ENCODE measurements around the gene SLC19A2. TPM values are rescaled to one million over a fixed set of nuclear protein-coding genes. Genes with fewer than 3 reads are reported as not detected.

Gene SLC19A2
- total RNA-seq, 2 experiments from 2014 or later = 5.7 to 6.4 TPM

GRCh38 chr1:169486281-169487051 is 722 bp upstream of the SLC19A2 start:
- Mint-ChIP-seq H3K4me3 (peak overlapping the region; percentile 87), H3K9me3 (no peaks in the 10 kb centered on the region), H3K27ac (peak overlapping the region; percentile 92), H3K4me1 (ENCODE audit: low read depth) (peaks cover 47% of the 10 kb centered on the region), H3K36me3 (ENCODE audit: low read depth) (peaks cover 5% of the 10 kb centered on the region), H3K27me3 (no peaks in the 10 kb centered on the region)
- ATAC-seq = no peak
- ChIA-PET POLR2A (interaction anchor here (0.5 to 1.3 kb wide), 4 partner anchors 10 to 221 kb away, joined by 3 to 4 read pairs (median 3); no protein-coding TSS in a partner anchor), CTCF (interaction anchor here (0.8 to 1.3 kb wide), 2 partner anchors 21 to 59 kb away, joined by 3 to 6 read pairs; no protein-coding TSS in a partner anchor)
- intact Hi-C loops (cut with micrococcal nuclease) = loop anchor here (5.0 to 10.0 kb wide), 4 partner anchors 101 to 226 kb away; partner anchors contain the start of genes BLZF1, F5, NME7 and SELL
- no peak for DNase-seq
- TF ChIP-seq, protein P1, sequence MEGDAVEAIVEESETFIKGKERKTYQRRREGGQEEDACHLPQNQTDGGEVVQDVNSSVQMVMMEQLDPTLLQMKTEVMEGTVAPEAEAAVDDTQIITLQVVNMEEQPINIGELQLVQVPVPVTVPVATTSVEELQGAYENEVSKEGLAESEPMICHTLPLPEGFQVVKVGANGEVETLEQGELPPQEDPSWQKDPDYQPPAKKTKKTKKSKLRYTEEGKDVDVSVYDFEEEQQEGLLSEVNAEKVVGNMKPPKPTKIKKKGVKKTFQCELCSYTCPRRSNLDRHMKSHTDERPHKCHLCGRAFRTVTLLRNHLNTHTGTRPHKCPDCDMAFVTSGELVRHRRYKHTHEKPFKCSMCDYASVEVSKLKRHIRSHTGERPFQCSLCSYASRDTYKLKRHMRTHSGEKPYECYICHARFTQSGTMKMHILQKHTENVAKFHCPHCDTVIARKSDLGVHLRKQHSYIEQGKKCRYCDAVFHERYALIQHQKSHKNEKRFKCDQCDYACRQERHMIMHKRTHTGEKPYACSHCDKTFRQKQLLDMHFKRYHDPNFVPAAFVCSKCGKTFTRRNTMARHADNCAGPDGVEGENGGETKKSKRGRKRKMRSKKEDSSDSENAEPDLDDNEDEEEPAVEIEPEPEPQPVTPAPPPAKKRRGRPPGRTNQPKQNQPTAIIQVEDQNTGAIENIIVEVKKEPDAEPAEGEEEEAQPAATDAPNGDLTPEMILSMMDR (IDR thresholded peaks at IDR 0.05) = no peak

DNA sequence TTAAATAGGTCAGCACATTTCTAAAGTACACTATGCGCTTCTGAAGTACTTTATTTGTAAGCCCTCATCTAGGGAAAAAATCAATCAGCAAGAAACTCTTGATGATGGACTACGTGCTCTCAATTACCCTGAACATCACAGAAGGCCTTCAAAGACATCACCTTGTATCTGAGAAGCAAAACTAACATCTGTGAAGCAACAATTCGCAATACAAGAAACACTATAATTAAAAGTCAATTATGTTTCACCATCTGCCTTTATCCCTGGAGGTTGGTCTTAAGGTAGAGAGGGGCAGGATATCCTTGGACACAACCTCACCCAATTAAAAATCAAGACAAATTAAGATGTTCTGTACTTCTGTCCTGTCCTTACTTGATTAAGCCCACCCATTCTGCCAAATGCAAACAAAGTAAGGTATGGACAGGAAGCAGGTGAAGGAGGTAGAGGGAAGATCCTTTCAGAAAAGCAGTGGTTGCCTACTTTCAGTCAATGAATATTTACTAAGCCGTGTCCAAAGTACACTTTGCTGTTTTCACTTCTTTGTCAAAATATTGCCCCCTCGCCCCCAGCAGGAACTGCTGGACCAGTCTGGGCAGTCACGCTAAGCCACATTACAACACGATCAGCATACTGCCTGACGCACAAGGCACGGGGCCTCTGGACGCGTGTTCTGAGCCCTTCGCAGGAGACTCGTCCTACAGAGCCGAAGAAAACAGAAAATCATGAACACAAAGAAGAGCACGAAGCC is 887 bp downstream of the SLC19A2 start:
- TF ChIP-seq, protein P1 (IDR thresholded peaks at IDR 0.05) = no peak
- Mint-ChIP-seq H3K27me3 (no peaks in the 10 kb centered on the region), H3K36me3 (ENCODE audit: low read depth) (peaks cover 5% of the 10 kb centered on the region), H3K4me3 (peak overlapping the region; percentile 87), H3K27ac (peak overlapping the region; percentile 79), H3K9me3 (no peaks in the 10 kb centered on the region), H3K4me1 (ENCODE audit: low read depth) (peaks cover 56% of the 10 kb centered on the region)
- CTCF ChIA-PET = no interaction called here
- ATAC-seq (no peak), DNase-seq (peak; percentile 60)
- intact Hi-C loops (cut with micrococcal nuclease) = loop anchor here (5.0 to 10.0 kb wide), 4 partner anchors 102 to 227 kb away; partner anchors contain the start of genes BLZF1, F5, NME7 and SELL
- POLR2A ChIA-PET = no interaction called here

GRCh38 chr1:169484101-169484500 is 1.6 kb downstream of the SLC19A2 start:
- no peaks in the 10 kb centered on the region for H3K27me3 Mint-ChIP-seq
- H3K4me3 Mint-ChIP-seq = peak overlapping the region; percentile 87
- TF ChIP-seq, protein P1 (IDR thresholded peaks at IDR 0.05) = no peak
- POLR2A ChIA-PET = interaction anchor here (1.5 kb wide), 1 partner anchor 12 kb away, joined by 3 read pairs; no protein-coding TSS in a partner anchor
- no peaks in the 10 kb centered on the region for H3K9me3 Mint-ChIP-seq
- CTCF ChIA-PET = no interaction called here
- intact Hi-C loops (cut with micrococcal nuclease) = loop anchor here (10.0 kb wide), 1 partner anchor 211 kb away; no protein-coding TSS in a partner anchor
- H3K36me3 Mint-ChIP-seq (ENCODE audit: low read depth) = peaks cover 5% of the 10 kb centered on the region
- H3K4me1 Mint-ChIP-seq (ENCODE audit: low read depth) = peaks cover 51% of the 10 kb centered on the region
- ATAC-seq = no peak
- DNase-seq = no peak
- no peak overlapping the region for H3K27ac Mint-ChIP-seq

GRCh38 chr1:169483500-169483966 is 2.2 kb downstream of the SLC19A2 start:
- no peak overlapping the region for H3K27ac Mint-ChIP-seq
- ChIA-PET CTCF (interaction anchor here (1.4 kb wide), 1 partner anchor 43 kb away, joined by 5 read pairs; no protein-coding TSS in a partner anchor), POLR2A (interaction anchor here (1.5 kb wide), 1 partner anchor 11 kb away, joined by 3 read pairs; no protein-coding TSS in a partner anchor)
- TF ChIP-seq, protein P1 (IDR thresholded peaks at IDR 0.05) = no peak
- intact Hi-C loops (cut with micrococcal nuclease) = loop anchor here (10.0 kb wide), 1 partner anchor 211 kb away; no protein-coding TSS in a partner anchor
- no peaks in the 10 kb centered on the region for H3K9me3 Mint-ChIP-seq
- no peaks in the 10 kb centered on the region for H3K27me3 Mint-ChIP-seq
- peak overlapping the region; percentile 87 for H3K4me3 Mint-ChIP-seq
- ATAC-seq = no peak
- peaks cover 47% of the 10 kb centered on the region for H3K4me1 Mint-ChIP-seq (ENCODE audit: low read depth)
- peaks cover 5% of the 10 kb centered on the region for H3K36me3 Mint-ChIP-seq (ENCODE audit: low read depth)
- DNase-seq = no peak
